SJCRH30 (cell line): ENCODE results near the gene FAM118A. TPM values are rescaled to one million over a fixed set of nuclear protein-coding genes. Genes with fewer than 3 reads are reported as not detected.
"Not testable (repeated sequence)": the region's sequence is repeated elsewhere in the genome, so short reads cannot be mapped to it uniquely, and the experiment has no call there.

ENCODE experiments used
- DNase-seq, 2 experiments: peaks; one replicate each; pipeline ENCODE4 v3.0.0-alpha.2; 2015 to 2020
- H3K27ac ChIP-seq: fragments of 250-450 bp; sonication (Bioruptor Pico); 2 replicates; pipeline ENCODE4 v1.5.1; 2020; ENCODE audit warnings: mild to moderate bottlenecking, moderate library complexity
- H3K27me3 ChIP-seq: fragments of 250-450 bp; sonication (Bioruptor Pico); 2 replicates; pipeline ENCODE4 v1.5.1; 2020; ENCODE audit warnings: mild to moderate bottlenecking, moderate library complexity
- H3K36me3 ChIP-seq: fragments of 250-450 bp; sonication (Bioruptor Pico); 2 replicates; pipeline ENCODE4 v1.5.1; 2020; ENCODE audit warnings: mild to moderate bottlenecking, moderate library complexity
- H3K4me1 ChIP-seq: fragments of 250-450 bp; sonication (Bioruptor Pico); 2 replicates; pipeline ENCODE4 v1.5.1; 2020; ENCODE audit warnings: mild to moderate bottlenecking, moderate library complexity
- H3K4me3 ChIP-seq: fragments of 250-450 bp; sonication (Bioruptor Pico); 2 replicates; pipeline ENCODE4 v1.5.1; 2020; ENCODE audit warnings: mild to moderate bottlenecking, moderate library complexity
- H3K9me3 ChIP-seq: fragments of 250-450 bp; sonication (Bioruptor Pico); replicated peaks from 2 replicates; pipeline ENCODE4 v1.5.1; 2020; ENCODE audit warnings: mild to moderate bottlenecking, moderate library complexity
- total RNA-seq: library from RNA; depleted of rRNA; stranded (reverse); fragments of >200 nt; shearing (Covaris generic); gene quantifications from 2 replicates; pipeline ENCODE4 v1.2.3, GENCODE V29; 2014

The FAM118A gene
- total RNA-seq, 1 experiment from 2014 or later, result 13.8 TPM

DNA sequence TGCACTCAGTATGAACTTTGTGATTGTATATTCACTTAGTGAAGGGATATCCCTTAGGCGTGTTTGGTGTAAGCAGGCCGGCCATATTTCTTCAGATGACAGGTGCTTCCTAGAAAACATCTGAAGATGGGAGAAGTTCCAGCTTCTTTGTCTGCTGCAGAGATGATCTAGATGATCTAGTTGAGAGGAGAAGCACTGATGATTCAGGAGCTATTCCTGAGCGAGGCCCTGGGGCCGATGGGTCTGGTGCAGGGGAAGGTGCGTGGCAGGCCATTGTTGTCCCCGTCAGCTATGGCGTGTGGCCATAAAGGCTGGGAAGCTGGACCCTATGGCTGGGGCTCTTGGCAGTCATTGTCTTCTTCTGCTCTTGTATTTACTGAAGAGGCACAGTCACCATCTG lies 14.0 kb downstream of the FAM118A start:
- Histone ChIP-seq H3K4me3 (no peak overlapping the region), H3K27ac (no peak overlapping the region), H3K4me1 (peaks cover 8% of the 10 kb centered on the region), H3K27me3 (no peaks in the 10 kb centered on the region), H3K36me3 (peaks cover 6% of the 10 kb centered on the region; the same call in 1 of the 2 replicates), H3K9me3 (no peaks in the 10 kb centered on the region)
- DNase-seq, result no peak

DNA sequence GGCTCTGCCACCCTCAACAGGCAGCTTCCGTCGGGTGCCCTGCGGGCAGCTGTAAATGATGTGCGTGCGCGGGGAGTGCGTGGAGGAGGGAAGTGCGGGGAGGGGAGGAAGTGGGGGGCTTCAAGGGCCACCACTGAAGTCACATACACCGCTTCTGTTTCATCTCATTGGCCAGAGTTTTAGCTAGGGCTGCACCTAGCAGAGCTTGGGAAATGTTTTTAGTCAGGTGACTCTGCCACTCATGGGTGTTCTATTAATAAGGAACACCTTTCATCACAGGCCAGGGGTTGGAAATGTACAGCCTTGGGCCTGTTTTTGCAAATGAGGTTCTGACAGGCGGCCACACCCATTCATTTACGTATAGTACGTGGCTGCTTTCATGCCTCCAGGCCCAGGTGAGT lies 14.6 kb downstream of the FAM118A start:
- Histone ChIP-seq H3K27me3 (no peaks in the 10 kb centered on the region), H3K4me1 (peaks cover 6% of the 10 kb centered on the region), H3K4me3 (no peak overlapping the region), H3K27ac (no peak overlapping the region), H3K9me3 (no peaks in the 10 kb centered on the region), H3K36me3 (peaks cover 6% of the 10 kb centered on the region; the same call in 1 of the 2 replicates)
- no peak for DNase-seq

DNA sequence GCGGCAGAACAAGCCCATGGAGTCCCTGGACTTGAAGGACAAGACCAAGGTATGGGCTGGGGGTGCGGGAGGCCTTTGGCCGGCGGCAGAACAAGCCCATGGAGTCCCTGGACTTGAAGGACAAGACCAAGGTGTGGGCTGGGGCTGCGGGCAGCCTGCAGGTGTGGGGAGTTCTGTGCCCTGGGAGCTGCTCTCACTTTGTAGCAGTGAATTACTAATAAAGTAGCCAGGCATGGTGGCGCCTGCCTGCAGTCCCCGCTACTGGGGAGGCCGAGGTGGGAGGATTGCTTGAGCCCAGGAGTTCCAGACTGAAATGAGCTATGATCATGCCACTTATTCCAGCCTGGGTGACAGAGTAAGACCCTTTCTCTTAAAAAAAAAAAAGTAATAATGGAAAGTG lies 18.5 kb downstream of the FAM118A start:
- DNase-seq, H3K4me1 ChIP-seq, H3K27ac ChIP-seq, H3K4me3 ChIP-seq, H3K36me3 ChIP-seq, H3K9me3 ChIP-seq, H3K27me3 ChIP-seq: not testable (repeated sequence)

DNA sequence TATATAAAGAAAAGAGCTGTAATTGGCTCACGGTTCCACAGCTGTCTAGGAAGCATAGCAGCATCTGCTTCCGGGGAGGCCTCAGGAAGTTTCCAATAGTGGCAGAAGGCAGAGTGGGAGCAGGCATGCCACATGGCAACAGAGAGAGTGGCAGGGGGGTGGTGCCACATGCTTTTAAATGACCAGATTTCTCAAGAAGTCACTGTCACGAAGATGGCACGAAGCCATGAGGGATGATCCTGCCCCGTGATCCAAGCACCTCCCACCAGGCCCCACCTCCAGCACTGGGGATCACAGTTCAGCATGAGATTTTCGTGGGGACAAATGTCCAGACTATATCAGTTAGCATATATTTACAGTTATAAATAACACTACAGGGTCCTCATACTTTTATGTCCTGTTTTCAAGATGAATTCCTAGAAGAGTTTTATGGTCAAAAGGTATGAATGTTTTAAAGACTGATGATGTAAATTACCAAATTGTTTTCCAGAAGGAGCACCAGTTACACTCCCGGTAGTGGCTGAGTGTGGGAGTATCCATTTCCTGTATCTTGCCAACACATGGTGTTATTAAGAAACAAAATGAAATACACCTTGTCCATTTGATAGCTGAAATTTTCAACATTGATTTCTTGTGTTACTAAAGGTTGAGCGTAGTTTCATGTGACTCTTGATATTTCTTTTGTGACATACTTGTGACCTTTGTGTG lies 19.2 kb downstream of the FAM118A start:
- no peaks in the 10 kb centered on the region for H3K4me1 ChIP-seq
- H3K27me3 ChIP-seq, result no peaks in the 10 kb centered on the region
- DNase-seq, result no peak
- no peak overlapping the region for H3K27ac ChIP-seq
- H3K36me3 ChIP-seq, result no peaks in the 10 kb centered on the region; the same call in 1 of the 2 replicates
- H3K4me3 ChIP-seq, result no peak overlapping the region
- no peaks in the 10 kb centered on the region for H3K9me3 ChIP-seq

DNA sequence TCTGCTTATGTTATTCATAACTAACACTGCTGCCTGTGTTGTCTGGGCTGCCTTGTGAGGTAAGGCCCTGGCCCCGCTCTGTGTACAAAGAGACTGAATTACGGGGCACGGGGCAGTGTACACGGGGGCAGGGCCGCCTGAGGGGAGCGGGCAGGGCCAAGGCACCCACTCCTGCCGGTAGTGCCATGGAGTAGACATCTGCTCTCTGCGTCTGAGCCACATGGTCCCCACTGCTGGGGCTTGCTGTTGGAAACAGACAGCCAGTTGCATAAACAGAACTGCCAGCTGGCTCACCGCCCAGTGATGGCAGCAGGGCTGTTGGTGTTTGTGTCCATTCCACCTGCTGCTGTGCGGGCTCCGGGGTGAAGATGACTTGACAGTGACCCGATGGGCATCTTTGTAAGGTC lies 19.8 kb downstream of the FAM118A start:
- DNase-seq, result no peak

DNA sequence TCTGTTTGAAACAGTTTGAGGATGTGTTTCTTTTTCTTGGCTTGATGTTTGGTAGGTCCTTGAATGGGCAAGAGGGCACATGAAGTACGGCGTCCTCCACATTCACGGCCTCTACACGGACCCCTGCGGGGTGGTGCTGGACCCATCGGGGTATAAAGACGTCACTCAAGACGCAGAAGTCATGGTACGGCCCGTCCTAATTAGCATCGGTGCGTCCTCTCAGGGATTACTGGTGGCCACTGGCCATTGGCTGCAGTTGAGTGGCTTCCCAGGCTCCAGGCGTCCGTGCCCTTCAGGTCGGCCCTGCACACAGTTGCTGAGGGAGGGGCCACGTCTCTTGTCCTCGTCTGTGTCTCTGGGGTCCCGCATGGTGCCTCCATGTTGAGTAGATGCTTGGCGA lies 20.8 kb downstream of the FAM118A start:
- no peak overlapping the region for H3K4me3 ChIP-seq
- DNase-seq, result no peak
- no peaks in the 10 kb centered on the region for H3K4me1 ChIP-seq
- no peaks in the 10 kb centered on the region for H3K36me3 ChIP-seq
- H3K9me3 ChIP-seq, result no peaks in the 10 kb centered on the region
- H3K27ac ChIP-seq, result no peak overlapping the region
- H3K27me3 ChIP-seq, result no peaks in the 10 kb centered on the region

More for the DNA sequence above, 19.8 kb downstream of the FAM118A start:
- no peaks in the 10 kb centered on the region for H3K27me3 ChIP-seq
- H3K36me3 ChIP-seq, result no peaks in the 10 kb centered on the region
- H3K4me3 ChIP-seq, result no peak overlapping the region
- no peaks in the 10 kb centered on the region for H3K4me1 ChIP-seq
- H3K9me3 ChIP-seq, result no peaks in the 10 kb centered on the region
- no peak overlapping the region for H3K27ac ChIP-seq

DNA sequence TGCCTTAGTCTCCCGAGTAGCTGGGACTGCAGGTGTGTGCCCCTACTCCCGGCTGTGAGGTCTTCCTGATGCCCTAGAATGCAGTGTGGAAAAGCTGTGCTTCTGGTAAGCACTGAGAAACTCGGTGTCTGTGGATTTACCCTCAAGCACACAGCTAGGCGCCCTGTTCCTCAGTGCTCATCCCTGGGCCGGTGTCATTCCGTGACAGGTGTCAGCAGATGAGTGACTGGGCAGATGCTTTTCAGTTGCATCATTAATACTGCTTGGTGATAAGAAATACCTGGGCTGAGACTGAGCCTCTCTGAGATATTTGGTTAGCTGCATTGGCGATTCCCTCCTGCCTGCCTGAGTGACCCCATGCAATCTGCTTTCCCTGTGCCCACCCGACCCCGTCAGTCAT lies 21.8 kb downstream of the FAM118A start:
- no peaks in the 10 kb centered on the region for H3K36me3 ChIP-seq
- no peak for DNase-seq
- no peak overlapping the region for H3K27ac ChIP-seq
- no peak overlapping the region for H3K4me3 ChIP-seq
- H3K4me1 ChIP-seq, result no peaks in the 10 kb centered on the region
- no peaks in the 10 kb centered on the region for H3K9me3 ChIP-seq
- no peaks in the 10 kb centered on the region for H3K27me3 ChIP-seq

DNA sequence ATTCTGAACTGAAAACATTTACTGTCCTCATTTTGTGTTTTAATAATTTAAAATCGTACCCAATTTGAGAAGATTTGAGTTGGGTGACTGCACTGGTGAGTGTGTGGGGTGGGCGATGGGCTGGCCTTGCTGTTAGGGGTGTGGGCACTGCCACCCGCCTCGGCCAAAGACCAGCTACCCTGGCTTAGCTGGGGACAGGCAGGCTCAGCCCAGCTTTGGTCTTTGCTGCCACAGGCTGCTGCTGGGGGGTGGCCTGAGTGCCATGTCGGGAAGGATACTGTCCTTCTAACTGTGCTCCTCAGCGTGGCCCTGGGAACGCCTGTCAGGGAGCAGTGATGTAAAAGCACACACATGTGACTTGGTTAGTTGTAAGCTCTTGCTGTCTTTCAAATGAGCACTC lies 22.3 kb downstream of the FAM118A start:
- Histone ChIP-seq H3K36me3 (no peaks in the 10 kb centered on the region), H3K4me3 (no peak overlapping the region), H3K27me3 (no peaks in the 10 kb centered on the region), H3K4me1 (no peaks in the 10 kb centered on the region), H3K9me3 (no peaks in the 10 kb centered on the region), H3K27ac (no peak overlapping the region)
- DNase-seq, result no peak

DNA sequence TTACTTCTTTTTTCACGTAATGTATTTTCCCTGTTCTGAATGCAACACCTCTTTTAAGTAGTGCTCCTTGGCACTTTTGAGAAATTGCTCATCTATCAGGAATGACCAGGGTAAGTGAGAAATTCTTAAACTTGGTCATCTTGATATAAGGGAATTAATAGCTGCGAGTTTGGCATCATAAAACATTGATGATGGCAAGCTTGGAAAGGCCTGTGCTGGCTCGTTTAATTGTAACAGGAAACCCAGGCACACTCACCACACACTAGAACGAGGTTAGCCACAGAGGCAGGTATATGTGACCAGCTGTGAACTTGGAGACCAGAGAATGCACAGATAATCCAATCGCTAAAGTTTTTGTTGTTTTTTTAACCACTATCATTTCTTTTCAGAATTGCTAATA lies 24.3 kb downstream of the FAM118A start:
- Histone ChIP-seq H3K27me3 (no peaks in the 10 kb centered on the region), H3K9me3 (no peaks in the 10 kb centered on the region), H3K4me3 (no peak overlapping the region), H3K36me3 (no peaks in the 10 kb centered on the region), H3K4me1 (no peaks in the 10 kb centered on the region), H3K27ac (no peak overlapping the region)
- DNase-seq, result no peak

DNA sequence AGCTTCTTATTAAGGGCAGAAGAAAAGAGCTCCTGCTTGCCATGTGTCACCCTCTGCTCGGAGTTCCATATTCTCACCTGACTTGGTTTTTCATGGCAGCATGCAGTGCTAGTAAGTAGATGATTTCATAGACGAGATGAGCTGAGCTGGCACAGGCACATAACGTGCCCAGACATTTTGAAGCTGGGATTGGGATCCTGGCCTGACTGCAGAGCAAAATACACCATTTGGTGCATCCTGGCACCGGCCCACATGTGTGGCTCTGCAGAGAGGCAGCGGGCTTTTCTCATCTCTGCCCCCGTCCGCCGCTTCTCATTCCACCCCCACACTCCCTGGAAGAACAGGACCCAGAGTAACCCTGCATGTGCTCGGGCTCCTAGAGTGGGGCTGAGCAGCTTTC lies 24.8 kb downstream of the FAM118A start:
- no peaks in the 10 kb centered on the region for H3K9me3 ChIP-seq
- no peaks in the 10 kb centered on the region for H3K27me3 ChIP-seq
- H3K36me3 ChIP-seq, result no peaks in the 10 kb centered on the region
- no peak overlapping the region for H3K4me3 ChIP-seq
- no peak for DNase-seq
- H3K27ac ChIP-seq, result no peak overlapping the region
- no peaks in the 10 kb centered on the region for H3K4me1 ChIP-seq

DNA sequence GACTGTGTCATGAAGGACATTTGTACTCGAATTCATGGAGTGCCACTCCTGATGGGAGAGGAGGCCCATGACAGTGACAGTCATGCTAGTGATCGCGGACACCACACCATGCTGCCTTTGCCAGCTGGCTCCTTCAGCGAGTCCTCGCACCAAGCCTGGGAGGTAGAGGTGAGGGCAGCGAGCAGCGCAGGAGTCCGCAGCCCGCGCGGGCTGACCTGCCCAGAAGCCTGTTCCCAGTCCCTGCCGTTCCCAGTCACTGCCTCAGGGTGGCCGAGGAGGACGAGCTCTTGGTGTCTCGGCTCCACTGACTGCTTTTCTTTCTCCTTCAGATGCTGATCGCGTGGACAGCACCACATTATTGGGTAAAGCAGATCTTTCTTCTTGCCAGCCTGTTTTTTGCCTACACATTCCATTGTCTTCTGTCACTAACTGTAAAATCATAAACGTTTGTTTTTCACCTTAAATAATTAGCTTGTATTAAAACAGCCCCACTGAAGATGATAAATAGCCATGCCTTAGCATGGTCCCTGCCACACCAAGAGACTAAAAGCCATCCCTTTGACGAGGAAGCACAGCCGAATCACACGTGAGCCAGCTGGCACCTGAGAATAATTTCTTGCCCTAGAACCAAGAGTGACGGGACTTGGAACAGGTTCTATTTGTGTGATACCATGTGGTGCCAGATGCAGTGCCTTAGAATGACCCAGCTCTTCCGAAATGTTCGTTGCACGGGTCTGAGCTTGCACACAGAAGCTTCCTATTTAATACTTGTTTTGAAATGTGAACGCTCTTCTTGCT lies 25.5 kb downstream of the FAM118A start:
- no peaks in the 10 kb centered on the region for H3K4me1 ChIP-seq
- no peak overlapping the region for H3K4me3 ChIP-seq
- DNase-seq, result no peak
- no peaks in the 10 kb centered on the region; the same call in 1 of the 2 replicates for H3K36me3 ChIP-seq
- H3K27ac ChIP-seq, result no peak overlapping the region
- H3K27me3 ChIP-seq, result no peaks in the 10 kb centered on the region
- H3K9me3 ChIP-seq, result no peaks in the 10 kb centered on the region

DNA sequence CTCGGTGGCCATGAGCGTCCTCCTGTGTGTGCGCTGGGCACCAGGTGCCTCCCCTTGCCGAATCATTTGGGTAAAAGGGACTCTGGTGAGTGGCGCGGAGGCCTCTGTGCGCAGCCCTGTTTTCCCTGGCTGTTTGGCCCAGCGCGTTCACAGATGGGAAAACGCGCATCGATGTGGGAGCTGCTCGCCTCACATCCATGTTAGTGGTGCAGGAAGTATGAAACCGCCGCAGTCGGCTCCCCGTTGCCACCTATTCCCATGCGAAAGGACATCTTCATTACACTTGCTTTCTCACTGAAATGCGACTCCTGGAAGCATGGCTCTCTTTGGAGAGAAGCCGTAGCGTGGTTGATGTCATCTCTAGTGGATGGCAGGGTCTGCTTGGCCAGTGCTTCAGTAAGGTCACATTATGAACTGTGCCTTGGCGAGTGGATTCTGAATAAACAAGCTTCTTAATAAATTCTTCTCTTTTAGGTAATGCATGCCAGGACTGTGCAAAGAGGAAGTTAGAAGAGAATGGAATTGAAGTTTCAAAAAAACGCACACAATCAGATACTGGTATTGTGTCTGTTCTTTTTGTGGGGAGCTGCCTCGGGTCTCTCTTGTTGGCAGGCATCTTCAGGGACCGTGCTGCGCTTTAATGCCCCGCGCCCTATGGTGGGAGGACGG lies 26.3 kb downstream of the FAM118A start:
- Histone ChIP-seq H3K27me3 (no peaks in the 10 kb centered on the region), H3K4me3 (no peak overlapping the region), H3K36me3 (no peaks in the 10 kb centered on the region; the same call in 1 of the 2 replicates), H3K9me3 (no peaks in the 10 kb centered on the region), H3K4me1 (no peaks in the 10 kb centered on the region), H3K27ac (no peak overlapping the region)
- no peak for DNase-seq

DNA sequence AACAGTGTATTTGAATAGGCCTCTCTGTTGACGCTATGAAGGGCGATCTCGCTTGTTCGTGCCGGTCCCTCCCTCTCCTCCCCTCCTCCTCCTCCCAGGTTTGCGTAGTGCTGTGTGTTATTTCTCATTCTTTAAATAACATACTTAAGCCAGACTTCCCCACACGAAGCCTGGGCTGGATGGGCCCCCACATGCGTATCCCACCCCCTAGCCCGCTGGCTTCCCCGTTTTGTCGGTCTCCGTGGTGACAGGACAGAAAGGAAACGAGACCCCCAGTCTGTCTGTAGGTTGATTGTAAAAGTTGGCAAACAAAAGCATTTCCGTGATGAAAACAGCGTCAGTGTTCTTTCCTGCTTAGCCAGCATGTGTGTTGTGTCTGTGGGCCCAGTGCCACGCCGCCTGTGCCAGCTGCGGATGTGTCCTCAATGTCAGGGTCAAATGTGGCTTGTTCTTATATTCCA lies 27.3 kb downstream of the FAM118A start:
- H3K36me3 ChIP-seq, result no peaks in the 10 kb centered on the region; the same call in 1 of the 2 replicates

DNA sequence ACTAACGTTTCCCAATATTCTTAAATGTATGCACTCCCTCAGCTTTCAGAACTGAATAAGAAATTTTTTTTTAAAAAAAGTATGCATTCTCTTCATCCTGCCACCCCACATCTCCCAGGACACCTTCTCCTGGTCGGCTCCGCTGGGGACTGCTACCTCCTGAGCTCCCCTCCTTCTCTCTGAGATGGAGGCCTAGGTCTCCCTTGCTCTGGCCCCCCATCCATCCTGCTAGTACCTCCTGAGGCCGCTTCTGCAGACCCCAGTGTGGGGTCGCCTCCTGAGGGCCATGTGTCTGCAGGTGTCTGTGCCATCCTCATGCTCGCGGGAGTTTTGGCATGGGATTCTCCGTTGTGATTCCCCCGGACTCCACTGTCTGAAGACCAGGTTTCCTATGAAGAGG lies 27.8 kb downstream of the FAM118A start:
- no peak for DNase-seq
- no peaks in the 10 kb centered on the region; the same call in 1 of the 2 replicates for H3K36me3 ChIP-seq
- H3K9me3 ChIP-seq, result no peaks in the 10 kb centered on the region
- H3K27me3 ChIP-seq, result no peaks in the 10 kb centered on the region
- no peaks in the 10 kb centered on the region for H3K4me1 ChIP-seq
- H3K4me3 ChIP-seq, result no peak overlapping the region
- no peak overlapping the region for H3K27ac ChIP-seq

More for the DNA sequence above, 27.3 kb downstream of the FAM118A start:
- H3K4me3 ChIP-seq, result no peak overlapping the region
- no peaks in the 10 kb centered on the region for H3K4me1 ChIP-seq
- no peak for DNase-seq
- H3K9me3 ChIP-seq, result no peaks in the 10 kb centered on the region
- H3K27ac ChIP-seq, result no peak overlapping the region
- no peaks in the 10 kb centered on the region for H3K27me3 ChIP-seq

DNA sequence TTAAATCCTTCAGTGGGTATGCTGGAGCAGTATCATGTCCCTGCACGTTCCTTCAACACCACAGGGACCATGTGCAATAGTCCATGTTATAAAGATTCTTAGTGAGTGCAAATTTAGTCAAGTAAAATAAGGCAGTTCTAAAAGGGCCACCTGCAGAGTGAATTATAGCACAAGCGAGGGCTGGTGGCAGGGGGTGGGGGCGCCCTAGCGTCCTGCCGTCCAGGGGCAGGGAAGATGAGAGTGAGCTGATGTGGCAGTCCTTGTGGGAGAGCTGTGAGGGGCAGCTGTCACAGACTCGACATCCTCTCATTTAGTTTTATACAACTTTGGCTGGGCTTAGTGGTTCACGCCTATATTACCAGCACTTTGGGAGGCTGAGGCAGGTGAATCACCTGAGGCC lies 29.1 kb downstream of the FAM118A start:
- no peaks in the 10 kb centered on the region for H3K9me3 ChIP-seq
- no peaks in the 10 kb centered on the region for H3K4me1 ChIP-seq
- H3K27me3 ChIP-seq, result no peaks in the 10 kb centered on the region
- H3K27ac ChIP-seq, result no peak overlapping the region
- DNase-seq, result no peak
- H3K36me3 ChIP-seq, result no peaks in the 10 kb centered on the region; the same call in 1 of the 2 replicates
- H3K4me3 ChIP-seq, result no peak overlapping the region
